ENCODE results near the gene SIRT7. TPM values are rescaled to one million over a fixed set of nuclear protein-coding genes. Genes with fewer than 3 reads are reported as not detected.

SIRT7 gene
- total RNA-seq: 100 to 1,000 TPM in 1 of 3 donors, 10 to 100 TPM in 2; 75.8 to 102 (median 94.9) TPM
- 38.9 TPM for total RNA-seq (2013)

- no peaks in the 10 kb centered on the region for H3K27me3 ChIP-seq (ENCODE audit: control insufficient read depth, insufficient read depth, low read length)
- peaks cover 37% of the 10 kb centered on the region for H3K36me3 ChIP-seq (ENCODE audit: control insufficient read depth, insufficient read depth, low read length)
- H3K4me1 ChIP-seq (ENCODE audit: control insufficient read depth, insufficient read depth, low read length): peaks cover 31% of the 10 kb centered on the region
- peak; percentile 89 to 92 (median 90) for ATAC-seq
- intact Hi-C loops (cut with micrococcal nuclease): no loop called here
- Mint-ChIP-seq H3K4me1 (peaks cover 26 to 33% of the 10 kb centered on the region in 2 donors), H3K27me3 (ENCODE audit: low read depth in 2 of 2) (no peaks in the 10 kb centered on the region), H3K9me3 (no peaks in the 10 kb centered on the region), H3K36me3 (no peaks in the 10 kb centered on the region), H3K4me3 (peak within 1 kb of the TSS; percentile 97), H3K27ac (peak within 1 kb of the TSS; percentile 80 to 90)
- no peak for TF ChIP-seq CTCF (IDR thresholded peaks at IDR 0.05)
- H3K4me3 ChIP-seq (ENCODE audit: low read length): peak within 1 kb of the TSS; percentile 49
- peak within 1 kb of the TSS; percentile 59 for H3K27ac ChIP-seq (ENCODE audit: low read length)
- peak; percentile 74 to 94 for DNase-seq
- under 1% methylated on average over 91 of the region's 94 CpGs for WGBS (ENCODE audit: insufficient coverage)
- no peaks in the 10 kb centered on the region for H3K9me3 ChIP-seq (ENCODE audit: control insufficient read depth, insufficient read depth, low read length)
Measured at GRCh38 chr17:81917565-81918332, at the start of gene SIRT7. Gene SIRT7, minus strand, starts transcription at chr17:81918176. Its CDS starts 45 bp downstream, at chr17:81918131.

- Mint-ChIP-seq H3K36me3 (no peaks in the 10 kb centered on the region), H3K4me3 (no peak overlapping the region), H3K27me3 (ENCODE audit: low read depth in 2 of 2) (peaks cover 14 to 25% of the 10 kb centered on the region in 2 donors), H3K27ac (no peak overlapping the region), H3K4me1 (no peaks in the 10 kb centered on the region), H3K9me3 (no peaks in the 10 kb centered on the region)
- no peak overlapping the region for H3K27ac ChIP-seq (ENCODE audit: low read length)
- ATAC-seq (peak in 1 of 3 donors; percentile 3), DNase-seq (no peak)
- intact Hi-C loops (cut with micrococcal nuclease): no loop called here
- WGBS (ENCODE audit: insufficient coverage): 51% methylated on average over 5 of the region's 5 CpGs
- TF ChIP-seq CTCF (IDR thresholded peaks at IDR 0.05): no peak
- no peaks in the 10 kb centered on the region for H3K36me3 ChIP-seq (ENCODE audit: control insufficient read depth, insufficient read depth, low read length)
- no peak overlapping the region for H3K4me3 ChIP-seq (ENCODE audit: low read length)
- H3K9me3 ChIP-seq (ENCODE audit: control insufficient read depth, insufficient read depth, low read length): no peaks in the 10 kb centered on the region
- peaks cover 34% of the 10 kb centered on the region for H3K4me1 ChIP-seq (ENCODE audit: control insufficient read depth, insufficient read depth, low read length)
- H3K27me3 ChIP-seq (ENCODE audit: control insufficient read depth, insufficient read depth, low read length): peaks cover 14% of the 10 kb centered on the region
Measured at GRCh38 chr17:81967244-81967532, 49.2 kb upstream of the SIRT7 start.

- Mint-ChIP-seq H3K4me1 (no peaks in the 10 kb centered on the region), H3K9me3 (no peaks in the 10 kb centered on the region), H3K27me3 (ENCODE audit: low read depth in 2 of 2) (peaks cover 14 to 26% of the 10 kb centered on the region in 2 donors), H3K27ac (no peak overlapping the region), H3K4me3 (no peak overlapping the region), H3K36me3 (no peaks in the 10 kb centered on the region)
- intact Hi-C loops (cut with micrococcal nuclease): no loop called here
- no peaks in the 10 kb centered on the region for H3K36me3 ChIP-seq (ENCODE audit: control insufficient read depth, insufficient read depth, low read length)
- H3K4me3 ChIP-seq (ENCODE audit: low read length): no peak overlapping the region
- TF ChIP-seq CTCF (IDR thresholded peaks at IDR 0.05): no peak
- H3K4me1 ChIP-seq (ENCODE audit: control insufficient read depth, insufficient read depth, low read length): peaks cover 34% of the 10 kb centered on the region
- ATAC-seq (no peak), DNase-seq (no peak)
- peaks cover 17% of the 10 kb centered on the region for H3K27me3 ChIP-seq (ENCODE audit: control insufficient read depth, insufficient read depth, low read length)
- no peak overlapping the region for H3K27ac ChIP-seq (ENCODE audit: low read length)
- WGBS (ENCODE audit: insufficient coverage): 49% methylated on average over 41 of the region's 41 CpGs
- no peaks in the 10 kb centered on the region for H3K9me3 ChIP-seq (ENCODE audit: control insufficient read depth, insufficient read depth, low read length)
Measured at GRCh38 chr17:81966343-81967243, 48.6 kb upstream of the SIRT7 start.
